Kidney (tissue), 14 donors: Measurements from ENCODE around the gene FRAT1. TPM values are rescaled to one million over a fixed set of nuclear protein-coding genes. Genes with fewer than 3 reads are reported as not detected.

Experiments
- DNase-seq, 5 donors: peaks; one replicate each; pipeline ENCODE4 v3.0.0-alpha.2; 2013 to 2020
- FAIRE-seq: peaks from 2 replicates; lab custom pipeline; 2012; peaks lifted over from hg19 to GRCh38; lab: Jason Lieb, UNC
- H3K27ac ChIP-seq, 2 donors: one replicate each; pipeline ENCODE4 v1.7.0; 2013; ENCODE audit warnings: low read depth in 2 of 2, low read length in 2 of 2, inconsistent platforms in 1 of 2
- H3K27me3 ChIP-seq: one replicate; pipeline ENCODE4 v1.7.1; 2013; ENCODE audit warnings: low read length, inconsistent platforms; ENCODE audit not compliant: control insufficient read depth, insufficient read depth
- H3K36me3 ChIP-seq, 3 donors: one replicate each; pipeline versions ENCODE4 v1.7.0 to v1.7.1; 2013; ENCODE audit warnings: low read length in 3 of 3, control low read depth in 1 of 3, inconsistent platforms in 1 of 3; ENCODE audit not compliant: insufficient read depth in 3 of 3, control insufficient read depth in 2 of 3
- H3K4me1 ChIP-seq, 3 donors: one replicate each; pipeline versions ENCODE4 v1.7.0 to v1.7.1; 2013; ENCODE audit warnings: low read length in 3 of 3, inconsistent platforms in 1 of 3, low read depth in 1 of 3; ENCODE audit not compliant: control insufficient read depth in 2 of 3, insufficient read depth in 2 of 3
- H3K4me3 ChIP-seq, 3 donors: one replicate each; pipeline versions ENCODE4 v1.7.0 to v1.8.1; 2013; ENCODE audit warnings: low read length in 3 of 3, control low read depth in 1 of 3, inconsistent platforms in 1 of 3
- H3K9ac ChIP-seq, 3 donors: one replicate each; pipeline versions ENCODE4 v1.7.0 to v1.7.1; 2013; ENCODE audit warnings: low read length in 3 of 3, control low read depth in 1 of 3, inconsistent platforms in 1 of 3
- H3K9me3 ChIP-seq, 3 donors: one replicate each; pipeline versions ENCODE4 v1.7.0 to v1.7.1; 2013; ENCODE audit warnings: low read length in 3 of 3, control low read depth in 1 of 3, inconsistent platforms in 1 of 3; ENCODE audit not compliant: control insufficient read depth in 2 of 3, insufficient read depth in 1 of 3
- CTCF ChIP-seq: IDR thresholded peaks from 3 replicates; pipeline ENCODE4 v1.5.1; 2012; ENCODE audit warnings: mild to moderate bottlenecking, moderate library complexity, borderline replicate concordance; ENCODE audit not compliant: insufficient read depth; ENCODE audit errors: extremely low read depth
- intact Hi-C: fragments of 100-400 bp; cut with DNase I; formaldehyde crosslinking; loops from one replicate; pipeline ENCODE4 v1.11.1; 2022
- polyA plus RNA-seq: library from polyadenylated mRNA; stranded (reverse); fragments of 350-450 nt; fragmentation: Illumina TruSeq; extraction: RNeasy Lipid Tissue Mini Kit (QIAGEN cat#74804); gene quantifications from one replicate; pipeline ENCODE4 v1.2.3, GENCODE V29; 2014; ENCODE audit warnings: low read depth, low replicate concordance; ENCODE audit not compliant: insufficient read depth
- total RNA-seq: library from RNA; stranded (reverse); fragmentation: NEBNext Ultra II Directional; extraction: Animal tissue kit (Norgen Biotek cat#: 25700); gene quantifications from one replicate; pipeline ENCODE4 v1.2.1, GENCODE V29; 2021
- donor health status: control.
- donor health status: control.
- donor health status: control.
- donor health status: control.
- donor health status: control.
- donor health status: DM: yes; HTN: yes; CAD: no.
- donor health status: Normal renal cell carcinoma (clear cell type).

FRAT1 gene
- total and polyA plus RNA-seq, 2 donors from 2014 or later: 2.1 to 7.0 TPM

- DNase-seq: peak in 1 of 5 donors; percentile 50
- Histone ChIP-seq H3K27me3 (no peaks in the 10 kb centered on the region), H3K36me3 (no peaks in the 10 kb centered on the region), H3K4me1 (no peaks in the 10 kb centered on the region), H3K27ac (no peak overlapping the region), H3K9me3 (no peaks in the 10 kb centered on the region), H3K9ac (no peak overlapping the region), H3K4me3 (no peak overlapping the region)
- TF ChIP-seq CTCF: no peak
- FAIRE-seq: no peak
- intact Hi-C loops: no loop called here
Measured at GRCh38 chr10:97311111-97311626, 7.9 kb upstream of the FRAT1 start.

GRCh38 chr10:97312897-97313296, 6.2 kb upstream of the FRAT1 start:
- Histone ChIP-seq H3K4me1 (no peaks in the 10 kb centered on the region), H3K27me3 (no peaks in the 10 kb centered on the region), H3K9me3 (no peaks in the 10 kb centered on the region), H3K4me3 (no peak overlapping the region), H3K36me3 (no peaks in the 10 kb centered on the region), H3K27ac (no peak overlapping the region), H3K9ac (no peak overlapping the region)
- FAIRE-seq: no peak
- intact Hi-C loops: no loop called here
- no peak for TF ChIP-seq CTCF
- peak in 1 of 5 donors; percentile 12 for DNase-seq

- no peak for TF ChIP-seq CTCF
- FAIRE-seq: no peak
- no peak overlapping the region for H3K4me3 ChIP-seq
Measured at GRCh38 chr10:97314671-97315070, 4.4 kb upstream of the FRAT1 start.

More at GRCh38 chr10:97314671-97315070, 4.4 kb upstream of the FRAT1 start:
- Histone ChIP-seq H3K36me3 (no peaks in the 10 kb centered on the region), H3K9me3 (no peaks in the 10 kb centered on the region), H3K27ac (no peak overlapping the region), H3K4me1 (no peaks in the 10 kb centered on the region), H3K27me3 (no peaks in the 10 kb centered on the region), H3K9ac (no peak overlapping the region)
- intact Hi-C loops: no loop called here
- no peak for DNase-seq
